ENCODE results near the gene AQP4. TPM values are rescaled to one million over a fixed set of nuclear protein-coding genes. Genes with fewer than 3 reads are reported as not detected.

AQP4 gene
- total and polyA plus RNA-seq, 10 of the 15 experiments (the other 5 are each of a cell fraction or from before 2014, with no cell fraction given), result 0.10 to 0.18 TPM; not detected in 8

- TF ChIP-seq, protein P1, sequence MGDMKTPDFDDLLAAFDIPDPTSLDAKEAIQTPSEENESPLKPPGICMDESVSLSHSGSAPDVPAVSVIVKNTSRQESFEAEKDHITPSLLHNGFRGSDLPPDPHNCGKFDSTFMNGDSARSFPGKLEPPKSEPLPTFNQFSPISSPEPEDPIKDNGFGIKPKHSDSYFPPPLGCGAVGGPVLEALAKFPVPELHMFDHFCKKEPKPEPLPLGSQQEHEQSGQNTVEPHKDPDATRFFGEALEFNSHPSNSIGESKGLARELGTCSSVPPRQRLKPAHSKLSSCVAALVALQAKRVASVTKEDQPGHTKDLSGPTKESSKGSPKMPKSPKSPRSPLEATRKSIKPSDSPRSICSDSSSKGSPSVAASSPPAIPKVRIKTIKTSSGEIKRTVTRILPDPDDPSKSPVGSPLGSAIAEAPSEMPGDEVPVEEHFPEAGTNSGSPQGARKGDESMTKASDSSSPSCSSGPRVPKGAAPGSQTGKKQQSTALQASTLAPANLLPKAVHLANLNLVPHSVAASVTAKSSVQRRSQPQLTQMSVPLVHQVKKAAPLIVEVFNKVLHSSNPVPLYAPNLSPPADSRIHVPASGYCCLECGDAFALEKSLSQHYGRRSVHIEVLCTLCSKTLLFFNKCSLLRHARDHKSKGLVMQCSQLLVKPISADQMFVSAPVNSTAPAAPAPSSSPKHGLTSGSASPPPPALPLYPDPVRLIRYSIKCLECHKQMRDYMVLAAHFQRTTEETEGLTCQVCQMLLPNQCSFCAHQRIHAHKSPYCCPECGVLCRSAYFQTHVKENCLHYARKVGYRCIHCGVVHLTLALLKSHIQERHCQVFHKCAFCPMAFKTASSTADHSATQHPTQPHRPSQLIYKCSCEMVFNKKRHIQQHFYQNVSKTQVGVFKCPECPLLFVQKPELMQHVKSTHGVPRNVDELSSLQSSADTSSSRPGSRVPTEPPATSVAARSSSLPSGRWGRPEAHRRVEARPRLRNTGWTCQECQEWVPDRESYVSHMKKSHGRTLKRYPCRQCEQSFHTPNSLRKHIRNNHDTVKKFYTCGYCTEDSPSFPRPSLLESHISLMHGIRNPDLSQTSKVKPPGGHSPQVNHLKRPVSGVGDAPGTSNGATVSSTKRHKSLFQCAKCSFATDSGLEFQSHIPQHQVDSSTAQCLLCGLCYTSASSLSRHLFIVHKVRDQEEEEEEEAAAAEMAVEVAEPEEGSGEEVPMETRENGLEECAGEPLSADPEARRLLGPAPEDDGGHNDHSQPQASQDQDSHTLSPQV (IDR thresholded peaks at IDR 0.05), result no peak
- TF ChIP-seq RUNX3 (IDR thresholded peaks at IDR 0.05; ENCODE audit: low read length), result no peak
- no peak for TF ChIP-seq CHD1 (IDR thresholded peaks at IDR 0.05; ENCODE audit: low read depth, low read length)
- TF ChIP-seq YY1 (IDR thresholded peaks at IDR 0.05; ENCODE audit: low read depth, low read length), result no peak
- TF ChIP-seq BHLHE40 (IDR thresholded peaks at IDR 0.05; ENCODE audit: borderline replicate concordance in 1 of 2, low read depth in 2 of 2, low read length in 1 of 2), result no peak
- no peak for TF ChIP-seq TBL1XR1 (IDR thresholded peaks at IDR 0.05; ENCODE audit: low read depth, low read length)
- no peak for TF ChIP-seq RELA (IDR thresholded peaks at IDR 0.05; ENCODE audit: borderline replicate concordance, partially characterized antibody)
- TF ChIP-seq, protein P2, sequence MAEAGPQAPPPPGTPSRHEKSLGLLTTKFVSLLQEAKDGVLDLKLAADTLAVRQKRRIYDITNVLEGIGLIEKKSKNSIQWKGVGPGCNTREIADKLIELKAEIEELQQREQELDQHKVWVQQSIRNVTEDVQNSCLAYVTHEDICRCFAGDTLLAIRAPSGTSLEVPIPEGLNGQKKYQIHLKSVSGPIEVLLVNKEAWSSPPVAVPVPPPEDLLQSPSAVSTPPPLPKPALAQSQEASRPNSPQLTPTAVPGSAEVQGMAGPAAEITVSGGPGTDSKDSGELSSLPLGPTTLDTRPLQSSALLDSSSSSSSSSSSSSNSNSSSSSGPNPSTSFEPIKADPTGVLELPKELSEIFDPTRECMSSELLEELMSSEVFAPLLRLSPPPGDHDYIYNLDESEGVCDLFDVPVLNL (IDR thresholded peaks at IDR 0.05; ENCODE audit: low read depth, low read length), result no peak
- no peak for TF ChIP-seq SMAD1 (IDR thresholded peaks at IDR 0.05; ENCODE audit: low read depth, partially characterized antibody)
- no peak for TF ChIP-seq BRCA1 (IDR thresholded peaks at IDR 0.05; ENCODE audit: low read depth, low read length)
Observed at GRCh38 chr18:26809346-26809745, 56.2 kb downstream of the AQP4 start (continued).

Measured in GM12878 (cell line).